ENCODE data around the gene CASP8AP2.
"Not testable (repeated sequence)": the region's sequence is repeated elsewhere in the genome, so short reads cannot be mapped to it uniquely, and the experiment has no call there.

CASP8AP2 gene

GRCh38 chr6:89826029-89826528 lies 3.6 kb upstream of the CASP8AP2 start:
- DNase-seq: no peak

GRCh38 chr6:89828475-89828987 lies 1.1 kb upstream of the CASP8AP2 start:
- not testable (repeated sequence) for DNase-seq

- DNase-seq: peak; percentile 45
These were observed 650 bp upstream of the CASP8AP2 start for GRCh38 chr6:89828988-89829471.

- DNase-seq: no peak
These were observed 610 bp downstream of the CASP8AP2 start for GRCh38 chr6:89830170-89830809.

- no peak for DNase-seq
These were observed 5.5 kb downstream of the CASP8AP2 start for GRCh38 chr6:89834884-89835792.

- DNase-seq: no peak
These were observed 7.1 kb downstream of the CASP8AP2 start for GRCh38 chr6:89836639-89837222.

- no peak for DNase-seq
These were observed 10.9 kb downstream of the CASP8AP2 start for GRCh38 chr6:89840538-89840937.

- DNase-seq: no peak
These were observed 12.5 kb downstream of the CASP8AP2 start for GRCh38 chr6:89842228-89842627.

- DNase-seq: no peak
These were observed 13.4 kb downstream of the CASP8AP2 start for GRCh38 chr6:89843070-89843469.

- DNase-seq: not testable (repeated sequence)
These were observed 17.8 kb downstream of the CASP8AP2 start for GRCh38 chr6:89847513-89847912.

GRCh38 chr6:89853068-89853467 lies 23.4 kb downstream of the CASP8AP2 start:
- DNase-seq: no peak

GRCh38 chr6:89858041-89858440 lies 28.4 kb downstream of the CASP8AP2 start:
- no peak for DNase-seq

GRCh38 chr6:89859744-89860143 lies 30.1 kb downstream of the CASP8AP2 start:
- no peak for DNase-seq

- DNase-seq: no peak
These were observed 32.6 kb downstream of the CASP8AP2 start for GRCh38 chr6:89862273-89862672.

GRCh38 chr6:89862698-89863097 lies 33.0 kb downstream of the CASP8AP2 start:
- no peak for DNase-seq

- DNase-seq: no peak
These were observed 36.5 kb downstream of the CASP8AP2 start for GRCh38 chr6:89866024-89866678.

- no peak for DNase-seq
These were observed 44.0 kb downstream of the CASP8AP2 start for GRCh38 chr6:89873721-89874120.

GRCh38 chr6:89874438-89874837 lies 44.8 kb downstream of the CASP8AP2 start:
- no peak for DNase-seq

- DNase-seq: no peak
These were observed 56.9 kb downstream of the CASP8AP2 start for GRCh38 chr6:89886378-89887120.

GRCh38 chr6:89887452-89888137 lies 57.9 kb downstream of the CASP8AP2 start:
- DNase-seq: no peak

- DNase-seq: no peak
These were observed 58.4 kb downstream of the CASP8AP2 start for GRCh38 chr6:89888138-89888514.

Data from DMS79 (cell line).